IMR-90 (cell line): ENCODE measurements around the gene MCUB. TPM values are rescaled to one million over a fixed set of nuclear protein-coding genes. Genes with fewer than 3 reads are reported as not detected.

ENCODE experiments used
- ATAC-seq: fragments of 200-7000 bp; cut with Tn5 transposase; 2 replicates; pipeline ENCODE4 v1.9.1; 2020; ENCODE audit warnings: low read depth, mild to moderate bottlenecking, moderate library complexity
- BruUV-seq: library from RNA; stranded (reverse); fragments of 400-500 nt; replicated peaks from 2 replicates; lab custom pipeline; 2021; lab: Mats Ljungman, UMichigan
- CTCF ChIA-PET: fragments of 300-600 bp; formaldehyde crosslinking; extraction: SDS; loops from one replicate; lab custom pipeline; 2021; ENCODE audit warnings: antibody characterized with exemption; lab: Yijun Ruan, JAX
- POLR2A ChIA-PET: fragments of 300-600 bp; sonication (Branson Sonifier 250); formaldehyde crosslinking; loops from one replicate; lab custom pipeline; 2022; ENCODE audit warnings: antibody characterized with exemption; ENCODE audit not compliant: unreplicated experiment; lab: Charles Lee
- DNase-seq: peaks from one replicate; pipeline ENCODE4 v3.0.0; 2013
- H2AFZ ChIP-seq: replicated peaks from 2 replicates; pipeline ENCODE3; 2013; ENCODE audit warnings: low read length, mild to moderate bottlenecking; ENCODE audit not compliant: poor library complexity
- H2AK5ac ChIP-seq: 2 replicates; pipeline ENCODE4 v1.6.1; 2013; ENCODE audit warnings: low read depth, low read length, inconsistent platforms
- H2AK9ac ChIP-seq: replicated peaks from 2 replicates; pipeline ENCODE3; 2013; ENCODE audit warnings: mild to moderate bottlenecking, low read depth, low read length, moderate library complexity; ENCODE audit not compliant: poor library complexity
- H2BK120ac ChIP-seq: 2 replicates; pipeline ENCODE4 v1.6.1; 2013; ENCODE audit warnings: low read depth, low read length, inconsistent platforms
- H2BK15ac ChIP-seq: 3 replicates; pipeline ENCODE4 v1.6.1; 2013; ENCODE audit warnings: low read depth, low read length, inconsistent platforms
- H2BK20ac ChIP-seq: 2 replicates; pipeline ENCODE4 v1.6.1; 2013; ENCODE audit warnings: low read depth, mild to moderate bottlenecking, inconsistent platforms, low read length, moderate library complexity
- H2BK5ac ChIP-seq: 2 replicates; pipeline ENCODE4 v1.6.1; 2013; ENCODE audit warnings: mild to moderate bottlenecking, low read depth, low read length, inconsistent platforms; ENCODE audit not compliant: poor library complexity, severe bottlenecking
- H3K14ac ChIP-seq: replicated peaks from 2 replicates; pipeline ENCODE4 v1.6.1; 2013; ENCODE audit warnings: low read depth, low read length, inconsistent platforms
- H3K18ac ChIP-seq: 2 replicates; pipeline ENCODE4 v1.6.1; 2013; ENCODE audit warnings: low read depth, low read length, control low read depth
- H3K23ac ChIP-seq: 2 replicates; pipeline ENCODE4 v1.6.1; 2013; ENCODE audit warnings: low read depth, low read length, inconsistent platforms
- H3K27ac ChIP-seq: 2 replicates; pipeline ENCODE4 v1.5.1; 2013; ENCODE audit warnings: mild to moderate bottlenecking, control low read depth, low read length; ENCODE audit not compliant: insufficient read depth
- H3K27me3 ChIP-seq: 2 replicates; pipeline ENCODE4 v1.6.1; 2013; ENCODE audit warnings: low read length; ENCODE audit not compliant: control insufficient read depth, insufficient read depth
- H3K36me3 ChIP-seq: 2 replicates; pipeline ENCODE4 v1.6.1; 2013; ENCODE audit warnings: low read length, mixed read lengths; ENCODE audit not compliant: control insufficient read depth, insufficient read depth
- H3K4ac ChIP-seq: 2 replicates; pipeline ENCODE4 v1.6.1; 2013; ENCODE audit warnings: low read depth, low read length, inconsistent platforms
- H3K4me1 ChIP-seq: 2 replicates; pipeline ENCODE4 v1.6.1; 2013; ENCODE audit warnings: low read length, mixed read lengths; ENCODE audit not compliant: control insufficient read depth, insufficient read depth
- H3K4me2 ChIP-seq: 2 replicates; pipeline ENCODE4 v1.6.1; 2013; ENCODE audit warnings: low read depth, mild to moderate bottlenecking, control low read depth, low read length, moderate library complexity
- H3K4me3 ChIP-seq: 2 replicates; pipeline ENCODE4 v1.5.1; 2013; ENCODE audit warnings: low read depth, mild to moderate bottlenecking, control low read depth, low read length, moderate library complexity; ENCODE audit not compliant: insufficient read depth
- H3K56ac ChIP-seq: 2 replicates; pipeline ENCODE4 v1.6.1; 2013; ENCODE audit warnings: low read length, inconsistent platforms; ENCODE audit not compliant: insufficient read depth; ENCODE audit errors: extremely low read depth
- H3K79me1 ChIP-seq, 2 experiments: 2 replicates each; pipeline ENCODE4 v1.6.1; 2013; ENCODE audit warnings: low read length in 2 of 2, inconsistent platforms in 1 of 2, low read depth in 1 of 2
- H3K9ac ChIP-seq: 2 replicates; pipeline ENCODE4 v1.6.1; 2013; ENCODE audit warnings: low read depth, low read length, control low read depth
- H3K9me1 ChIP-seq: 2 replicates; pipeline ENCODE4 v1.6.1; 2013; ENCODE audit warnings: low read length, inconsistent platforms; ENCODE audit not compliant: insufficient read depth
- H3K9me3 ChIP-seq: 2 replicates; pipeline ENCODE4 v1.6.1; 2013; ENCODE audit warnings: low read length; ENCODE audit not compliant: control insufficient read depth, insufficient read depth
- H4K20me1 ChIP-seq: 2 replicates; pipeline ENCODE4 v1.6.1; 2013; ENCODE audit warnings: low read length, inconsistent platforms; ENCODE audit not compliant: insufficient read depth
- H4K5ac ChIP-seq: 2 replicates; pipeline ENCODE4 v1.6.1; 2013; ENCODE audit warnings: mild to moderate bottlenecking, low read depth, low read length, control low read depth
- H4K8ac ChIP-seq, 2 experiments: 2 replicates each; pipeline ENCODE4 v1.6.1; 2013; ENCODE audit warnings: low read depth in 2 of 2, low read length in 2 of 2, control low read depth in 1 of 2, inconsistent platforms in 1 of 2
- H4K91ac ChIP-seq: 2 replicates; pipeline ENCODE4 v1.6.1; 2013; ENCODE audit warnings: low read depth, low read length, inconsistent platforms; ENCODE audit not compliant: insufficient read depth
- CEBPB ChIP-seq: IDR thresholded peaks from 2 replicates; pipeline ENCODE4 v1.6.1; 2012; ENCODE audit warnings: low read depth, low read length, improper control_type of control experiment
- FOS ChIP-seq: fragments of 150-350 bp; IDR thresholded peaks from 2 replicates; pipeline ENCODE4 v1.6.1; 2016; ENCODE audit warnings: low read depth, low read length
- MAFK ChIP-seq: IDR thresholded peaks from 2 replicates; pipeline ENCODE4 v1.6.1; 2012; ENCODE audit warnings: low read depth, low read length, improper control_type of control experiment
- MAZ ChIP-seq: IDR thresholded peaks from 2 replicates; pipeline ENCODE4 v1.6.1; 2012; ENCODE audit warnings: low read depth, mild to moderate bottlenecking, low read length, improper control_type of control experiment, moderate library complexity, borderline replicate concordance
- MXI1 ChIP-seq: IDR thresholded peaks from 2 replicates; pipeline ENCODE4 v1.6.1; 2012; ENCODE audit warnings: low read depth, mild to moderate bottlenecking, low read length, moderate library complexity, borderline replicate concordance
- NFE2L2 ChIP-seq: fragments of 150-350 bp; IDR thresholded peaks from 2 replicates; pipeline ENCODE4 v1.6.1; 2016; ENCODE audit warnings: low read depth, mild to moderate bottlenecking, low read length
- RAD21 ChIP-seq: IDR thresholded peaks from 2 replicates; pipeline ENCODE4 v1.6.1; 2012; ENCODE audit warnings: low read length, improper control_type of control experiment
- RCOR1 ChIP-seq: IDR thresholded peaks from 2 replicates; pipeline ENCODE4 v1.6.1; 2012; ENCODE audit warnings: mild to moderate bottlenecking, low read length, improper control_type of control experiment; ENCODE audit not compliant: insufficient replicate concordance
- RFX5 ChIP-seq: IDR thresholded peaks from 2 replicates; pipeline ENCODE4 v1.8.0; 2012; ENCODE audit warnings: low read depth, mild to moderate bottlenecking, low read length, moderate library complexity
- SMC3 ChIP-seq: fragments of 150-350 bp; IDR thresholded peaks from 2 replicates; pipeline ENCODE4 v1.6.1; 2016; ENCODE audit warnings: low read depth, mild to moderate bottlenecking, antibody characterized with exemption, low read length, moderate library complexity
- WGBS, 2 experiments: methylation state at CpG; one replicate each; pipeline versions ENCODE4 v1.1.5 to v1.1.7; 2013; ENCODE audit warnings: missing lambda C conversion rate in 2 of 2; ENCODE audit not compliant: insufficient read length in 1 of 2; ENCODE audit errors: extremely low coverage in 2 of 2; 5-methylcytosine and 5-hydroxymethylcytosine counted together
- dilution Hi-C: fragments of 300-500 bp; cut with HindIII; formaldehyde crosslinking; loops from one replicate; pipeline ENCODE4 v1.14.3; 2018; ENCODE audit warnings: low sequenced_read_pairs; ENCODE audit not compliant: unreplicated experiment
- in situ Hi-C: fragments of 300-500 bp; cut with MboI; formaldehyde crosslinking; loops from 3 replicates; pipeline ENCODE4 v1.14.3; 2019; ENCODE audit warnings: low sequenced_read_pairs, inconsistent platforms, mixed read lengths
- intact Hi-C: fragments of 100-400 bp; cut with micrococcal nuclease; formaldehyde crosslinking; loops from 2 replicates; pipeline ENCODE4 v1.10.0; 2022
- polyA plus RNA-seq, 3 experiments: library from polyadenylated mRNA; depleted of rRNA; stranded (reverse); fragments of >200 nt; gene quantifications; 2 replicates each; pipeline ENCODE4 v1.2.3, GENCODE V29; 2012; ENCODE audit warnings: low replicate concordance in 1 of 3
- total RNA-seq: library from RNA; depleted of rRNA; stranded (reverse); fragments of >200 nt; gene quantifications from 2 replicates; pipeline ENCODE4 v1.2.3, GENCODE V29; 2012
- TF ChIP-seq, protein P1 (sequence below): conservative IDR thresholded peaks from 2 replicates; pipeline ENCODE4 v1.5.1; 2012; ENCODE audit warnings: mild to moderate bottlenecking, low read depth, low read length, improper control_type of control experiment
- TF ChIP-seq, protein P2 (sequence below): fragments of 150-350 bp; IDR thresholded peaks from 2 replicates; pipeline ENCODE4 v1.6.1; 2017; ENCODE audit warnings: mild to moderate bottlenecking, antibody characterized with exemption, low read length, low read depth
- TF ChIP-seq, protein P3 (sequence below): fragments of 150-350 bp; IDR thresholded peaks from 2 replicates; pipeline ENCODE4 v1.6.1; 2016; ENCODE audit warnings: low read depth, mild to moderate bottlenecking, low read length, moderate library complexity, borderline replicate concordance

MCUB gene
- total and polyA plus RNA-seq, 2 of the 4 experiments (the other 2 are of a cell fraction): 18.5 to 20.4 TPM

DNA sequence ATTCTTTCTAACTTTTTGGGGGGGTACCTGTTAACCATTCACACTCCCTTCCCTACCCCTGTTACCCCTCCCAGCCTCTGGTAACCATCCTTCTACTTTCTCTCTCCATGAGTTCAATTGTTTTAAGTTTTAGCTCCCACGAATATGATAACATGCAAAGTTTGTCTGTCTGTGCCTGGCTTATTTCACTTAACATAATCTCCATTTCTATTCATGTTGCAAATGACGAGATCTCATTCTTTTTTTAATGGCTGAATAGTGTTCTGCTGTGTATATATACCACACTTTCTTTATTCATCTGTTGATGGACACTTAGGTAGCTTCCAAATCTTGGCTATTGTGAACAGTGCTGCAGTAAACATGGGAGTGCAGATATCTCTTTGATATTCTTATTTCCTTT, 41.3 kb downstream of the MCUB start:
- Histone ChIP-seq H3K9ac (no peak overlapping the region), H3K27me3 (no peaks in the 10 kb centered on the region), H2AK9ac (no peak overlapping the region), H3K4me2 (no peak overlapping the region), H3K14ac (no peak overlapping the region), H2AFZ (no peak overlapping the region), H2BK15ac (no peak overlapping the region), H2BK20ac (no peak overlapping the region), H3K4me1 (no peaks in the 10 kb centered on the region), H4K91ac (no peak overlapping the region), H4K20me1 (no peaks in the 10 kb centered on the region), H4K8ac (no peak overlapping the region), H4K5ac (no peak overlapping the region), H2BK120ac (no peak overlapping the region), H3K9me1 (no peaks in the 10 kb centered on the region), H3K27ac (no peak overlapping the region), H3K79me1 (no peaks in the 10 kb centered on the region), H3K4me3 (no peak overlapping the region), H3K23ac (no peak overlapping the region), H3K18ac (no peak overlapping the region), H2BK5ac (no peak overlapping the region), H3K4ac (no peak overlapping the region), H3K56ac (no peak overlapping the region), H3K36me3 (no peaks in the 10 kb centered on the region), H3K9me3 (no peaks in the 10 kb centered on the region), H2AK5ac (no peak overlapping the region)
- in situ Hi-C loops: no loop called here
- TF ChIP-seq FOS (no peak), MAZ (no peak), CEBPB (no peak), RAD21 (no peak), RFX5 (no peak), MXI1 (no peak), RCOR1 (no peak), MAFK (no peak), SMC3 (no peak), NFE2L2 (no peak)
- TF ChIP-seq, protein P1, sequence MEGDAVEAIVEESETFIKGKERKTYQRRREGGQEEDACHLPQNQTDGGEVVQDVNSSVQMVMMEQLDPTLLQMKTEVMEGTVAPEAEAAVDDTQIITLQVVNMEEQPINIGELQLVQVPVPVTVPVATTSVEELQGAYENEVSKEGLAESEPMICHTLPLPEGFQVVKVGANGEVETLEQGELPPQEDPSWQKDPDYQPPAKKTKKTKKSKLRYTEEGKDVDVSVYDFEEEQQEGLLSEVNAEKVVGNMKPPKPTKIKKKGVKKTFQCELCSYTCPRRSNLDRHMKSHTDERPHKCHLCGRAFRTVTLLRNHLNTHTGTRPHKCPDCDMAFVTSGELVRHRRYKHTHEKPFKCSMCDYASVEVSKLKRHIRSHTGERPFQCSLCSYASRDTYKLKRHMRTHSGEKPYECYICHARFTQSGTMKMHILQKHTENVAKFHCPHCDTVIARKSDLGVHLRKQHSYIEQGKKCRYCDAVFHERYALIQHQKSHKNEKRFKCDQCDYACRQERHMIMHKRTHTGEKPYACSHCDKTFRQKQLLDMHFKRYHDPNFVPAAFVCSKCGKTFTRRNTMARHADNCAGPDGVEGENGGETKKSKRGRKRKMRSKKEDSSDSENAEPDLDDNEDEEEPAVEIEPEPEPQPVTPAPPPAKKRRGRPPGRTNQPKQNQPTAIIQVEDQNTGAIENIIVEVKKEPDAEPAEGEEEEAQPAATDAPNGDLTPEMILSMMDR: no peak
- TF ChIP-seq, protein P2, sequence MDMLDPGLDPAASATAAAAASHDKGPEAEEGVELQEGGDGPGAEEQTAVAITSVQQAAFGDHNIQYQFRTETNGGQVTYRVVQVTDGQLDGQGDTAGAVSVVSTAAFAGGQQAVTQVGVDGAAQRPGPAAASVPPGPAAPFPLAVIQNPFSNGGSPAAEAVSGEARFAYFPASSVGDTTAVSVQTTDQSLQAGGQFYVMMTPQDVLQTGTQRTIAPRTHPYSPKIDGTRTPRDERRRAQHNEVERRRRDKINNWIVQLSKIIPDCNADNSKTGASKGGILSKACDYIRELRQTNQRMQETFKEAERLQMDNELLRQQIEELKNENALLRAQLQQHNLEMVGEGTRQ: no peak
- TF ChIP-seq, protein P3, sequence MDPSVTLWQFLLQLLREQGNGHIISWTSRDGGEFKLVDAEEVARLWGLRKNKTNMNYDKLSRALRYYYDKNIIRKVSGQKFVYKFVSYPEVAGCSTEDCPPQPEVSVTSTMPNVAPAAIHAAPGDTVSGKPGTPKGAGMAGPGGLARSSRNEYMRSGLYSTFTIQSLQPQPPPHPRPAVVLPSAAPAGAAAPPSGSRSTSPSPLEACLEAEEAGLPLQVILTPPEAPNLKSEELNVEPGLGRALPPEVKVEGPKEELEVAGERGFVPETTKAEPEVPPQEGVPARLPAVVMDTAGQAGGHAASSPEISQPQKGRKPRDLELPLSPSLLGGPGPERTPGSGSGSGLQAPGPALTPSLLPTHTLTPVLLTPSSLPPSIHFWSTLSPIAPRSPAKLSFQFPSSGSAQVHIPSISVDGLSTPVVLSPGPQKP: no peak
- ChIA-PET CTCF (no interaction called here), POLR2A (no interaction called here)
- WGBS, 2 experiments: 100% methylated on average over 1 of the region's 2 CpGs; no CpG with 5 or more reads in 1 of the 2 experiments
- no TSS peak for BruUV-seq
- DNase-seq (no peak), ATAC-seq (no peak)
- dilution Hi-C loops: no loop called here
- intact Hi-C loops: no loop called here
